Measurements from ENCODE around the gene MCM7.

DNA sequence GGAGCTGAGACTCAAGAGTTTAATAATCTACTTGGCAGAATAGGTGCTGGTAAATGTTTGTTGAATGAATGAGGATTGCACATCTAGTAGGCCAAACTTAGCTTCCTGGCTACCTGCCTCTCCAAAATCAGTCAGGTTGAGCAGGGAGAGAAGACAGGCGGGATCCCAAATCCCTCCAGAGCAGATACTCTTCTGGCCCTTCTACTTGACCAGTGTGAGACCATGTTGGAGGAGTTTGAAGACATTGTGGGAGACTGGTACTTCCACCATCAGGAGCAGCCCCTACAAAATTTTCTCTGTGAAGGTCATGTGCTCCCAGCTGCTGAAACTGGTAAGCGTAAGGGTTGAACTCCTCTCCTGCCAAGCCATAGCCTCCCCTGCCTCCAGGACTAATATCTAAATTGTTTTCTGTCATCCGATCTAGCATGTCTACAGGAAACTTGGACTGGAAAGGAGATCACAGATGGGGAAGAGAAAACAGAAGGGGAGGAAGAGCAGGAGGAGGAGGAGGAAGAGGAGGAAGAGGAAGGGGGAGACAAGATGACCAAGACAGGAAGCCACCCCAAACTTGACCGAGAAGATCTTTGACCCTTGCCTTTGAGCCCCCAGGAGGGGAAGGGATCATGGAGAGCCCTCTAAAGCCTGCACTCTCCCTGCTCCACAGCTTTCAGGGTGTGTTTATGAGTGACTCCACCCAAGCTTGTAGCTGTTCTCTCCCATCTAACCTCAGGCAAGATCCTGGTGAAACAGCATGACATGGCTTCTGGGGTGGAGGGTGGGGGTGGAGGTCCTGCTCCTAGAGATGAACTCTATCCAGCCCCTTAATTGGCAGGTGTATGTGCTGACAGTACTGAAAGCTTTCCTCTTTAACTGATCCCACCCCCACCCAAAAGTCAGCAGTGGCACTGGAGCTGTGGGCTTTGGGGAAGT lies 23.4 kb upstream of the MCM7 start:
- TF ChIP-seq, protein P1, sequence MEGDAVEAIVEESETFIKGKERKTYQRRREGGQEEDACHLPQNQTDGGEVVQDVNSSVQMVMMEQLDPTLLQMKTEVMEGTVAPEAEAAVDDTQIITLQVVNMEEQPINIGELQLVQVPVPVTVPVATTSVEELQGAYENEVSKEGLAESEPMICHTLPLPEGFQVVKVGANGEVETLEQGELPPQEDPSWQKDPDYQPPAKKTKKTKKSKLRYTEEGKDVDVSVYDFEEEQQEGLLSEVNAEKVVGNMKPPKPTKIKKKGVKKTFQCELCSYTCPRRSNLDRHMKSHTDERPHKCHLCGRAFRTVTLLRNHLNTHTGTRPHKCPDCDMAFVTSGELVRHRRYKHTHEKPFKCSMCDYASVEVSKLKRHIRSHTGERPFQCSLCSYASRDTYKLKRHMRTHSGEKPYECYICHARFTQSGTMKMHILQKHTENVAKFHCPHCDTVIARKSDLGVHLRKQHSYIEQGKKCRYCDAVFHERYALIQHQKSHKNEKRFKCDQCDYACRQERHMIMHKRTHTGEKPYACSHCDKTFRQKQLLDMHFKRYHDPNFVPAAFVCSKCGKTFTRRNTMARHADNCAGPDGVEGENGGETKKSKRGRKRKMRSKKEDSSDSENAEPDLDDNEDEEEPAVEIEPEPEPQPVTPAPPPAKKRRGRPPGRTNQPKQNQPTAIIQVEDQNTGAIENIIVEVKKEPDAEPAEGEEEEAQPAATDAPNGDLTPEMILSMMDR (IDR thresholded peaks at IDR 0.05), result no peak
- TF ChIP-seq POLR2A (IDR thresholded peaks at IDR 0.05) (no peak), EP300 (IDR thresholded peaks at IDR 0.05) (no peak)

All from tibial nerve (tissue), 4 donors.